ENCODE measurements around the gene SULT2B1. TPM values are rescaled to one million over a fixed set of nuclear protein-coding genes. Genes with fewer than 3 reads are reported as not detected.

SULT2B1 gene
- total and polyA plus RNA-seq, 4 donors, result 2.1 TPM; not detected in 3

- WGBS, 2 donors, result 0 to 1% methylated on average over 40 of the region's 40 CpGs
- H3K4me1 ChIP-seq (ENCODE audit: control insufficient read depth in 1 of 2, insufficient read depth in 2 of 2, low read length in 2 of 2), result no peaks in the 10 kb centered on the region
- peak in 1 of 2 donors; percentile 79 for DNase-seq
- H3K9me3 ChIP-seq (ENCODE audit: control insufficient read depth, low read length), result no peaks in the 10 kb centered on the region
- peak; percentile 23 for ATAC-seq (ENCODE audit: low FRiP score)
- H3K4me3 ChIP-seq (ENCODE audit: low read length in 2 of 2), result peak within 1 kb of the TSS; percentile 34 to 81
- no peaks in the 10 kb centered on the region for H3K36me3 ChIP-seq (ENCODE audit: control insufficient read depth in 1 of 2, insufficient read depth in 2 of 2, low read length in 1 of 2)
- intact Hi-C loops (cut with DNase I), result loop anchor here in 1 of 2 donors (10.0 kb wide), 1 partner anchor 1362 kb away; the partner anchor contains the start of gene INAFM1
- no peaks in the 10 kb centered on the region for H3K27me3 ChIP-seq (ENCODE audit: control insufficient read depth in 1 of 2, insufficient read depth in 2 of 2, low read length in 1 of 2)
- H3K27ac ChIP-seq (ENCODE audit: low read depth in 1 of 2, low read length in 2 of 2), result peak within 1 kb of the TSS; percentile 83 to 93
These were observed 85.0 kb downstream of the SULT2B1 start, which contains the start of gene DBP for GRCh38 chr19:48636859-48637448. Gene DBP, minus strand, starts transcription at chr19:48637379. Its CDS starts 385 bp downstream, at chr19:48636994.

GRCh38 chr19:48637449-48637947 lies 85.5 kb downstream of the SULT2B1 start:
- H3K9me3 ChIP-seq (ENCODE audit: control insufficient read depth, low read length), result no peaks in the 10 kb centered on the region
- H3K4me1 ChIP-seq (ENCODE audit: control insufficient read depth in 1 of 2, insufficient read depth in 2 of 2, low read length in 2 of 2), result no peaks in the 10 kb centered on the region
- H3K4me3 ChIP-seq (ENCODE audit: low read length in 2 of 2), result peak overlapping the region; percentile 20 to 43
- peak overlapping the region; percentile 83 to 93 for H3K27ac ChIP-seq (ENCODE audit: low read depth in 1 of 2, low read length in 2 of 2)
- no peaks in the 10 kb centered on the region for H3K27me3 ChIP-seq (ENCODE audit: control insufficient read depth in 1 of 2, insufficient read depth in 2 of 2, low read length in 1 of 2)
- 0 to 1% methylated on average over 33 to 38 of the region's 38 CpGs for WGBS, 2 donors
- ATAC-seq (ENCODE audit: low FRiP score) (peak; percentile 92), DNase-seq (peak; percentile 99 to 100)
- H3K36me3 ChIP-seq (ENCODE audit: control insufficient read depth in 1 of 2, insufficient read depth in 2 of 2, low read length in 1 of 2), result no peaks in the 10 kb centered on the region
- intact Hi-C loops (cut with DNase I), result loop anchor here in 1 of 2 donors (10.0 kb wide), 1 partner anchor 1363 kb away; the partner anchor contains the start of gene INAFM1

GRCh38 chr19:48637948-48638830 lies 86.2 kb downstream of the SULT2B1 start:
- H3K27ac ChIP-seq (ENCODE audit: low read depth in 1 of 2, low read length in 2 of 2), result peak overlapping the region; percentile 83 to 93
- no peaks in the 10 kb centered on the region for H3K27me3 ChIP-seq (ENCODE audit: control insufficient read depth in 1 of 2, insufficient read depth in 2 of 2, low read length in 1 of 2)
- no peaks in the 10 kb centered on the region for H3K36me3 ChIP-seq (ENCODE audit: control insufficient read depth in 1 of 2, insufficient read depth in 2 of 2, low read length in 1 of 2)
- intact Hi-C loops (cut with DNase I), result loop anchor here in 1 of 2 donors (10.0 kb wide), 1 partner anchor 1363 kb away; the partner anchor contains the start of gene INAFM1
- no peaks in the 10 kb centered on the region for H3K4me1 ChIP-seq (ENCODE audit: control insufficient read depth in 1 of 2, insufficient read depth in 2 of 2, low read length in 2 of 2)
- no peaks in the 10 kb centered on the region for H3K9me3 ChIP-seq (ENCODE audit: control insufficient read depth, low read length)
- 8% methylated on average over 27 to 29 of the region's 29 CpGs for WGBS, 2 donors
- peak; percentile 75 for ATAC-seq (ENCODE audit: low FRiP score)
- peak overlapping the region; percentile 20 to 43 for H3K4me3 ChIP-seq (ENCODE audit: low read length in 2 of 2)
- DNase-seq, result peak; percentile 88 to 89

GRCh38 chr19:48638831-48639381 lies 86.9 kb downstream of the SULT2B1 start:
- Histone ChIP-seq H3K4me3 (ENCODE audit: low read length in 2 of 2) (no peak overlapping the region), H3K36me3 (ENCODE audit: control insufficient read depth in 1 of 2, insufficient read depth in 2 of 2, low read length in 1 of 2) (no peaks in the 10 kb centered on the region), H3K4me1 (ENCODE audit: control insufficient read depth in 1 of 2, insufficient read depth in 2 of 2, low read length in 2 of 2) (no peaks in the 10 kb centered on the region), H3K27ac (ENCODE audit: low read depth in 1 of 2, low read length in 2 of 2) (peak overlapping the region in 1 of 2 donors; percentile 93), H3K27me3 (ENCODE audit: control insufficient read depth in 1 of 2, insufficient read depth in 2 of 2, low read length in 1 of 2) (no peaks in the 10 kb centered on the region), H3K9me3 (ENCODE audit: control insufficient read depth, low read length) (no peaks in the 10 kb centered on the region)
- DNase-seq (no peak), ATAC-seq (ENCODE audit: low FRiP score) (no peak)
- WGBS, 2 donors, result 69 to 76% methylated on average over 16 of the region's 16 CpGs
- intact Hi-C loops (cut with DNase I), result loop anchor here in 1 of 2 donors (10.0 kb wide), 1 partner anchor 1364 kb away; the partner anchor contains the start of gene INAFM1

GRCh38 chr19:48639483-48640375 lies 87.8 kb downstream of the SULT2B1 start:
- Histone ChIP-seq H3K36me3 (ENCODE audit: control insufficient read depth in 1 of 2, insufficient read depth in 2 of 2, low read length in 1 of 2) (no peaks in the 10 kb centered on the region), H3K27ac (ENCODE audit: low read depth in 1 of 2, low read length in 2 of 2) (no peak overlapping the region), H3K4me3 (ENCODE audit: low read length in 2 of 2) (no peak overlapping the region), H3K4me1 (ENCODE audit: control insufficient read depth in 1 of 2, insufficient read depth in 2 of 2, low read length in 2 of 2) (no peaks in the 10 kb centered on the region), H3K27me3 (ENCODE audit: control insufficient read depth in 1 of 2, insufficient read depth in 2 of 2, low read length in 1 of 2) (no peaks in the 10 kb centered on the region), H3K9me3 (ENCODE audit: control insufficient read depth, low read length) (no peaks in the 10 kb centered on the region)
- WGBS, 2 donors, result 65 to 74% methylated on average over 33 of the region's 33 CpGs
- no peak for DNase-seq
- no peak for ATAC-seq (ENCODE audit: low FRiP score)
- intact Hi-C loops (cut with DNase I), result loop anchor here in 1 of 2 donors (10.0 kb wide), 3 partner anchors 205 to 1365 kb away; partner anchors contain the start of gene INAFM1

- H3K9me3 ChIP-seq (ENCODE audit: control insufficient read depth, low read length), result no peaks in the 10 kb centered on the region
- WGBS, 2 donors, result 95 to 97% methylated on average over 2 of the region's 2 CpGs
- H3K27me3 ChIP-seq (ENCODE audit: control insufficient read depth in 1 of 2, insufficient read depth in 2 of 2, low read length in 1 of 2), result no peaks in the 10 kb centered on the region
- no peak for DNase-seq
- ATAC-seq (ENCODE audit: low FRiP score), result no peak
- intact Hi-C loops (cut with DNase I), result loop anchor here in 1 of 2 donors (10.0 kb wide), 2 partner anchors 203 to 333 kb away; no protein-coding TSS in a partner anchor
- H3K4me1 ChIP-seq (ENCODE audit: control insufficient read depth in 1 of 2, insufficient read depth in 2 of 2, low read length in 2 of 2), result peaks cover 0 to 3% of the 10 kb centered on the region in 2 donors
- no peaks in the 10 kb centered on the region for H3K36me3 ChIP-seq (ENCODE audit: control insufficient read depth in 1 of 2, insufficient read depth in 2 of 2, low read length in 1 of 2)
- H3K27ac ChIP-seq (ENCODE audit: low read depth in 1 of 2, low read length in 2 of 2), result no peak overlapping the region
- H3K4me3 ChIP-seq (ENCODE audit: low read length in 2 of 2), result no peak overlapping the region
These were observed 89.9 kb downstream of the SULT2B1 start for GRCh38 chr19:48641850-48642249.

GRCh38 chr19:48642862-48643261 lies 90.9 kb downstream of the SULT2B1 start:
- Histone ChIP-seq H3K27me3 (ENCODE audit: control insufficient read depth in 1 of 2, insufficient read depth in 2 of 2, low read length in 1 of 2) (no peaks in the 10 kb centered on the region), H3K4me1 (ENCODE audit: control insufficient read depth in 1 of 2, insufficient read depth in 2 of 2, low read length in 2 of 2) (peaks cover 0 to 3% of the 10 kb centered on the region in 2 donors), H3K27ac (ENCODE audit: low read depth in 1 of 2, low read length in 2 of 2) (no peak overlapping the region), H3K9me3 (ENCODE audit: control insufficient read depth, low read length) (no peaks in the 10 kb centered on the region), H3K4me3 (ENCODE audit: low read length in 2 of 2) (no peak overlapping the region), H3K36me3 (ENCODE audit: control insufficient read depth in 1 of 2, insufficient read depth in 2 of 2, low read length in 1 of 2) (no peaks in the 10 kb centered on the region)
- ATAC-seq (ENCODE audit: low FRiP score) (no peak), DNase-seq (no peak)
- intact Hi-C loops (cut with DNase I), result loop anchor here in 1 of 2 donors (10.0 kb wide), 2 partner anchors 202 to 332 kb away; no protein-coding TSS in a partner anchor
- 91% methylated on average over 5 of the region's 5 CpGs for whole genome bisulfite sequencing, 2 donors

Data from aorta (tissue), 5 donors.